Measurements from ENCODE around the gene PXN.
"Not testable (repeated sequence)": the region's sequence is repeated elsewhere in the genome, so short reads cannot be mapped to it uniquely, and the experiment has no call there.

The PXN gene

GRCh38 chr12:120225852-120226640, 39.5 kb downstream of the PXN start:
- no peak for DNase-seq (ENCODE audit: low read depth)

GRCh38 chr12:120225200-120225558, 40.4 kb downstream of the PXN start:
- DNase-seq (ENCODE audit: low read depth) = no peak

GRCh38 chr12:120224304-120225199, 41.0 kb downstream of the PXN start:
- no peak for DNase-seq (ENCODE audit: low read depth)

- no peak for DNase-seq (ENCODE audit: low read depth)
Observed at GRCh38 chr12:120223458-120224303, 41.8 kb downstream of the PXN start.

GRCh38 chr12:120222288-120222832, 43.2 kb downstream of the PXN start:
- no peak for DNase-seq (ENCODE audit: low read depth)

- DNase-seq (ENCODE audit: low read depth) = no peak
Observed at GRCh38 chr12:120221576-120221900, 44.0 kb downstream of the PXN start.

GRCh38 chr12:120220838-120221575, 44.5 kb downstream of the PXN start:
- no peak for DNase-seq (ENCODE audit: low read depth)

GRCh38 chr12:120218680-120219606, 46.6 kb downstream of the PXN start:
- DNase-seq (ENCODE audit: low read depth) = no peak

- no peak for DNase-seq (ENCODE audit: low read depth)
Observed at GRCh38 chr12:120216742-120217605, 48.6 kb downstream of the PXN start.

GRCh38 chr12:120215766-120216735, 49.5 kb downstream of the PXN start:
- DNase-seq (ENCODE audit: low read depth) = no peak

- no peak for DNase-seq (ENCODE audit: low read depth)
Observed at GRCh38 chr12:120215357-120215735, 50.2 kb downstream of the PXN start.

GRCh38 chr12:120214626-120215356, 50.7 kb downstream of the PXN start:
- DNase-seq (ENCODE audit: low read depth) = no peak

- DNase-seq (ENCODE audit: low read depth) = no peak
Observed at GRCh38 chr12:120213758-120214157, 51.8 kb downstream of the PXN start.

GRCh38 chr12:120213182-120213581, 52.3 kb downstream of the PXN start:
- not testable (repeated sequence) for DNase-seq (ENCODE audit: low read depth)

GRCh38 chr12:120212301-120212700, 53.2 kb downstream of the PXN start:
- DNase-seq (ENCODE audit: low read depth) = no peak

GRCh38 chr12:120211904-120212283, 53.6 kb downstream of the PXN start:
- no peak for DNase-seq (ENCODE audit: low read depth)

GRCh38 chr12:120211243-120211903, 54.2 kb downstream of the PXN start:
- DNase-seq (ENCODE audit: low read depth) = no peak

All from non-pigmented ciliary epithelial cell (primary cell).